Activated T-helper 1 cell treated with anti-CD3 and anti-CD28 coated beads, Interleukin-12 subunit alpha, Interleukin-12 subunit beta, Interleukin-2, Interleukin-4 antibody, amounts not matched to agents 30 ng/mL and 10 ng/mL and 1 ng/mL, durations not matched to agents 14 hours and 24 hours and 36 hours (primary cell): ENCODE measurements around the gene TMEM63B. TPM values are rescaled to one million over a fixed set of nuclear protein-coding genes. Genes with fewer than 3 reads are reported as not detected.

Source experiments
- DNase-seq: peaks from one replicate; pipeline ENCODE4 v3.0.0; 2021; ENCODE audit warnings: low spot score
- H3K27ac Mint-ChIP-seq: one replicate; pipeline ENCODE4 v1.8.0; 2021; ENCODE audit warnings: mild to moderate bottlenecking, mixed read lengths
- H3K27me3 Mint-ChIP-seq: one replicate; pipeline ENCODE4 v1.8.0; 2022; ENCODE audit warnings: mild to moderate bottlenecking, moderate library complexity, mixed read lengths; ENCODE audit not compliant: insufficient read depth
- H3K36me3 Mint-ChIP-seq: one replicate; pipeline ENCODE4 v1.8.0; 2021; ENCODE audit warnings: low read depth, mixed read lengths
- H3K4me1 Mint-ChIP-seq: one replicate; pipeline ENCODE4 v1.8.0; 2021; ENCODE audit warnings: low read depth, mixed read lengths
- H3K4me3 Mint-ChIP-seq: one replicate; pipeline ENCODE4 v1.8.0; 2021; ENCODE audit warnings: mild to moderate bottlenecking, moderate library complexity, mixed read lengths
- H3K9me3 Mint-ChIP-seq: one replicate; pipeline ENCODE4 v1.8.0; 2021; ENCODE audit warnings: mixed read lengths
- intact Hi-C: fragments of 100-400 bp; cut with micrococcal nuclease; formaldehyde crosslinking; loops from one replicate; pipeline ENCODE4 v1.15.1; 2024
- total RNA-seq: library from RNA; stranded (reverse); gene quantifications from 2 replicates; pipeline ENCODE4 v1.2.3, GENCODE V29; 2022

Gene TMEM63B
- total RNA-seq, 1 donor from 2014 or later = 20.7 TPM

DNA sequence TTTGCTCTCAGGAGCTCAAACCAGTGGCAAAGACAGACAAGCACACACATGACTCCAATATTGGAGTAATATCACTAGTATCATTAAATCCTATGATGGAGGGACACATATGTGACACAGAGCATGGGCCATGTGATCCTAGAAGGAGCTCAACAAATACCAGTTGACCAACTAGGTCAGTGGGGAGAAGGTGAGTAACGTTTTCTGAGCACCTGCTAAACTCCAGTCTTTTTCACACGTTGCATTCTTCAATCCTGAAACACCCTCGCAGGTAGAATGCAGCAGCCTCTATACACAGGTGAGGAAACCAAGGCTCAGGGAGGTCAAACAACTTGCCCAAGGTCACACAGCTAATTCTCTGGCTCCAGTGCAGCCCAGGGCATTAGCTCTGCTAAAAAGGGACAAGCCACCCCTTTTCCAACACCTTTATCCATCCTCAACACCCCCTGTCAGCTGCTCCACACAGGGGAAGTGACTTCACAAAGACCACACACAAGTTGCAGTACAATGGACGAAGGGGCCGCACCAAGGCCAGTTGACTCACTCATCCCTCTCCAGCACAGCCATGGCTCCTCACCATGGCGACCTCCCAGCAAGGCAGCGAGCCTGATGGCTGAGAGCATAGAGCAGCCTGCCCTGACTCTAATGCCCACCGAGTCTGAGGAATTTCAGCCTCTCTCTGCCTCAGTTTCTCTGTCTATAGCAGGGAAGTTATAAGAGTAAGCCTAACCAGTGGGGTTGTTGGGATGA lies 35.7 kb downstream of the TMEM63B start:
- Mint-ChIP-seq H3K9me3 (no peaks in the 10 kb centered on the region), H3K27me3 (peaks cover 10% of the 10 kb centered on the region), H3K27ac (peak overlapping the region; percentile 12), H3K4me1 (peaks cover 5% of the 10 kb centered on the region), H3K36me3 (no peaks in the 10 kb centered on the region), H3K4me3 (no peak overlapping the region)
- intact Hi-C loops = no loop called here
- no peak for DNase-seq

DNA sequence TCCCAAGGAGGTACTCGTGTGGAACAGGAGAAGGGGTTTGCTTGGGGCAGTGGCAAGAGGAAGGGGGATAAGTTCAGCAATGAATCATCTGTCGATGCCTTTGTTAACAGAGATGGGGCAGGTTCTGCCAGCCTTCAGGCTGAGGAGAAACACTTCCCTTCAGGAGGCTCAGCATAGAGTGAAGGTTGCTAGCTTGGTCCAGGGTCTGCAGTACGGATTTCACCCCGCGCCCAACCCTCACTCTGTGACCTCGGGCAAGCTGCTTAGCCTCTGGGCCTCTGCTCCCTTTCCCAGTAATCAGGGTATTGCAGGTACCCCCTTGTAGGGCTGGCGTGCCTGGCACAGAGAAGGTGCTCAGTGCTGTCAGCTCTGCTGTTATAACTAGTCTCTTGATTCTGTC lies 38.8 kb downstream of the TMEM63B start:
- H3K36me3 Mint-ChIP-seq = no peaks in the 10 kb centered on the region
- H3K27me3 Mint-ChIP-seq = peaks cover 15% of the 10 kb centered on the region
- peaks cover 5% of the 10 kb centered on the region for H3K4me1 Mint-ChIP-seq
- DNase-seq = no peak
- no peak overlapping the region for H3K4me3 Mint-ChIP-seq
- H3K27ac Mint-ChIP-seq = no peak overlapping the region
- intact Hi-C loops = no loop called here
- H3K9me3 Mint-ChIP-seq = no peaks in the 10 kb centered on the region

DNA sequence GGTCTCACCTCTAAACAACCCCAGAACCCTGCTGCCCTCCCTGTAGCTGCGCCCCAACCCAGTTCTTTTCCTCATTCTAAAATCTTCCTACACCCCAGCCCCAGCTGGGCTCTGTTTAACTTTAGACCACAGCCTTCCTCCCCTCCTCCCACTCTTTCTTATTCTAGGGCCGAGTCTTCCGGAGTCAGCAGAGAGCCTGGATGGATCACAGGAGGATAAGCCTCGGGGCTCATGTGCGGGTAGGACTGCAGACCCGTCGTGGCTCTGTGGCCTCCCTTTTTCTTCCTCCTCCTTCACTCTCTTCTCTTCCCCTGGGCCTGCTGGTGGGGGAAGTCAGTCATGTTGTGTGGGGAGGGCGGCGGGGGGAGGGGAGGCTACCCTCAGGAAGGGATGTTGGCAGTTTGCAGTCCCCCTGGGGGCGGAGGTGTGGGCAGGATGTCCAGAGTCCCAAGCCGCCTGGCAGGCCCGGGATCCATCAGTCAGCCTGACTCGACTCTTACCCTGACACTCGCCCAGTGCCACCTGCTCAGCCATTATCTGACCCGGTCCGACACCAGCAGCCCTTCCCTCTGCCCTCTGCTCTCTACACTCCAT lies 39.3 kb downstream of the TMEM63B start:
- H3K4me1 Mint-ChIP-seq = peaks cover 5% of the 10 kb centered on the region
- peaks cover 15% of the 10 kb centered on the region for H3K27me3 Mint-ChIP-seq
- intact Hi-C loops = no loop called here
- no peaks in the 10 kb centered on the region for H3K9me3 Mint-ChIP-seq
- no peak overlapping the region for H3K27ac Mint-ChIP-seq
- no peak for DNase-seq
- no peaks in the 10 kb centered on the region for H3K36me3 Mint-ChIP-seq
- H3K4me3 Mint-ChIP-seq = no peak overlapping the region

DNA sequence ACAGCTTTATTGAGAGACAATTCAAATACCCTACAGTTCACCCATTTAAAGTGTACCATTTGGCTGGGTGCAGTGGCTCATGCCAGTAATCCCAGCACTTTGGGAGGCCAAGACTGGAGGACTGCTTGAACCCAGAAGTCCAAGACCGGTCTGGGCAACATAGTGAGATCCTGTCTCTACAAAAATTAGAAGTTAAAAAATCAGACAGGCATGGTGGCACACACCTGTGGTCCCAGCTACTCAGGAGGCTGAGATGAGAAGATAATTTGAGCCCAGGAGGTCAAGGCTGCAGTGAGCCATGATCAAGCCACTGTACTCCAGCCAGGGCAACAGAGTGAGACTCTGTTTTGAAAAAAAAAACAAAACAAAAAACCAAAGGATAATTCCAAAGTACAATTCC lies 40.2 kb downstream of the TMEM63B start:
- H3K27ac Mint-ChIP-seq = no peak overlapping the region
- peaks cover 12% of the 10 kb centered on the region for H3K4me1 Mint-ChIP-seq
- intact Hi-C loops = no loop called here
- H3K27me3 Mint-ChIP-seq = peaks cover 15% of the 10 kb centered on the region
- no peaks in the 10 kb centered on the region for H3K9me3 Mint-ChIP-seq
- no peak overlapping the region for H3K4me3 Mint-ChIP-seq
- H3K36me3 Mint-ChIP-seq = no peaks in the 10 kb centered on the region
- DNase-seq = no peak

DNA sequence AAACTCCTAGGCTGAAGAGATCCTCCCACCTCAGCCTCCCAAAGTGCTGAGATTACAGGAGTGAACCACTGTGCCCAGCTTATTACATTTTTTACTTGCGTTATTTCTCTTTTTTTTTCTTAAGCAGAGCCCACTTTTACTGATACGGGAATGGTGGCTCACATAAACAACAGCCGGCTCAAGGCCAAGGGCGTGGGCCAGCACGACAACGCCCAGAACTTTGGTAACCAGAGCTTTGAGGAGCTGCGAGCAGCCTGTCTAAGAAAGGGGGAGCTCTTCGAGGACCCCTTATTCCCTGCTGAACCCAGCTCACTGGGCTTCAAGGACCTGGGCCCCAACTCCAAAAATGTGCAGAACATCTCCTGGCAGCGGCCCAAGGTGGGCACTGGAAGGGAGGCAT lies 41.8 kb downstream of the TMEM63B start:
- H3K9me3 Mint-ChIP-seq = no peaks in the 10 kb centered on the region
- H3K4me3 Mint-ChIP-seq = no peak overlapping the region
- intact Hi-C loops = no loop called here

DNA sequence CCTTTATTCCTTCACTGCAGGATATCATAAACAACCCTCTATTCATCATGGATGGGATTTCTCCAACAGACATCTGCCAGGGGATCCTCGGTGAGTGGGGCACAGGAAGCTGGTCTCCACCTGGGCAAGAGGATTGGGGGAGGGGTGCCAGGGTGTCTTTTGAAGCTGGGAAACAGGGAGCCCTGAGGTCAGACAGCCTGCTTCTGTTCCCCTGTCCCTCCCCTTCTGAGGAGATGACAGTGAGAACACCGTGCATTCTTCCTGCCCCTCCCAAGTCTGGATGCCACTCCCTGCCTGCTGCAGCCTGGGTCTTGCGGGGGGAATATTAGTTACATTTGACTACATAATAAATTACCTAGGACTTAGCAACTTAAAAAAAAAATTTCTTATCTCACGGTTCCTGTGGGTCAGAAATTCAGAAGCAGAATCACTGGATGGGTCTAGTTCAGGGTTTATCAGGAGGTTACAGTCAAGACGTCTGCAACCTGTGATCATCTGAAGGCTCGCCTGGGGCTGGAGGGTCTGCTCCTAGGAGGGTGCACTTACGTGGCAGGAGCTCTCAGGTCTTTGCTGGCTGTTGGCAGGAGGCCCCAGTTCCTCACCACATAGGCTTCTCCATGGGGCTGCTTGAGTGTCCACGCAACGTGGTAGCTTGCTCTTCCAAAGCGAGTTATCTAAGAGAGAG lies 42.7 kb downstream of the TMEM63B start:
- no peaks in the 10 kb centered on the region for H3K9me3 Mint-ChIP-seq
- H3K4me3 Mint-ChIP-seq = no peak overlapping the region
- H3K27me3 Mint-ChIP-seq = peaks cover 9% of the 10 kb centered on the region
- H3K4me1 Mint-ChIP-seq = peaks cover 17% of the 10 kb centered on the region
- no peak for DNase-seq
- no peak overlapping the region for H3K27ac Mint-ChIP-seq
- intact Hi-C loops = no loop called here
- no peaks in the 10 kb centered on the region for H3K36me3 Mint-ChIP-seq

More for the DNA sequence above, 41.8 kb downstream of the TMEM63B start:
- peaks cover 17% of the 10 kb centered on the region for H3K4me1 Mint-ChIP-seq
- H3K27me3 Mint-ChIP-seq = peaks cover 13% of the 10 kb centered on the region
- no peaks in the 10 kb centered on the region for H3K36me3 Mint-ChIP-seq
- no peak for DNase-seq
- no peak overlapping the region for H3K27ac Mint-ChIP-seq

DNA sequence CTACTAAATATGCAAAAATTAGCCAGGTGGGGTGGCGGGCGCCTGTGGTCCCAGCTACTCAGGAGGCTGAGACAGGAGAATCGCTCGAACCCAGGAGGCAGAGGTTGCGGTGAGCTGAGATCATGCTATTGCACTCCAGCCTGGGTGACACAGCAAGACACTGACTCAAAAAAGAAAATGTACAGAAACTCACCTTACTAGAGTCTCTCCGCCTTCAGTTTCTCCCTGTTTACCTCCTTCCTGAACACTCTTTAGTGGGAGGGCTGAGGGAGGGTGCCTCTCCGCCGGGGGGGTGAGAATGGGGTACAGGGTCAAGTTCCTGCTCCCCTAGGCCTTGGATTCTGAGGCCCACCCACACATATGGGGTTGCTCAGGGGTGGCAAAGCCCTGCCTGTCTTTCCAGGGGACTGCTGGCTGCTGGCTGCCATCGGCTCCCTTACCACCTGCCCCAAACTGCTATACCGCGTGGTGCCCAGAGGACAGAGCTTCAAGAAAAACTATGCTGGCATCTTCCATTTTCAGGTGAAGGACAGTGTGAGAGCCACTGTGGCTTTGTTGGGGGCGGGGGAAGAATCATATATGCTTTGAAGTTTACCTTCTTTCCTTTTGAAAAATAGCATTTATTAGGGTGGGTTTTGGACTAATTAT lies 44.7 kb downstream of the TMEM63B start:
- Mint-ChIP-seq H3K9me3 (no peaks in the 10 kb centered on the region), H3K4me3 (no peak overlapping the region), H3K4me1 (peaks cover 12% of the 10 kb centered on the region), H3K27me3 (peaks cover 5% of the 10 kb centered on the region), H3K27ac (no peak overlapping the region), H3K36me3 (no peaks in the 10 kb centered on the region)
- no peak for DNase-seq
- intact Hi-C loops = loop anchor here (1.0 kb wide), 6 partner anchors 52 to 166 kb away; partner anchors contain the start of gene SLC35B2

DNA sequence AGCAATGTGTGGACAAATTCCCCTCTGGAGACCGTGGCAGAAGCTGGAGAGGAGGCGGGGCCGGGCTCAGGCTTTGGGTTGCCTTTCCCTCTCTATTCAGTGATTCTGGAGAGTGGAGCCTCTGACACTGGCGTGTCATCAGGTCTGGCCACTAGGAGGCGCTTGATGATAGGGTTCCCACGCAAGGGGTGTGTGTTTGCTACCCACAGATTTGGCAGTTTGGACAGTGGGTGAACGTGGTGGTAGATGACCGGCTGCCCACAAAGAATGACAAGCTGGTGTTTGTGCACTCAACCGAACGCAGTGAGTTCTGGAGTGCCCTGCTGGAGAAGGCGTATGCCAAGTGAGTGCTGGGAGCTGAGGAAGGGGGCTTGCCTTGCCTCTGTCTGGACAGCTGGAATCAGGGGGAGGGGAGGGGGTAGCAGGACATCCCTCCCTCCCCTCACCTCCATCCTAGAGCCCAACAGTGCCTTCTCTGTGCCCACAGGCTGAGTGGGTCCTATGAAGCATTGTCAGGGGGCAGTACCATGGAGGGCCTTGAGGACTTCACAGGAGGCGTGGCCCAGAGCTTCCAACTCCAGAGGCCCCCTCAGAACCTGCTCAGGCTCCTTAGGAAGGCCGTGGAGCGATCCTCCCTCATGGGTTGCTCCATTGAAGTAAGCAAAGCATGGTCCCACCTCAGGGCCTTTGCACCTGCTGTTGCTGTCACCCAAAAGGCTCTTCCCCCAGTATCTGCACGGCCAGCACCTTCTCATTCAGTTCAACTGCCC lies 45.6 kb downstream of the TMEM63B start:
- intact Hi-C loops = loop anchor here (1.0 kb wide), 6 partner anchors 51 to 165 kb away; partner anchors contain the start of gene SLC35B2
- Mint-ChIP-seq H3K27ac (peak overlapping the region; percentile 45), H3K4me1 (peaks cover 12% of the 10 kb centered on the region), H3K9me3 (no peaks in the 10 kb centered on the region), H3K36me3 (no peaks in the 10 kb centered on the region), H3K4me3 (no peak overlapping the region), H3K27me3 (peaks cover 7% of the 10 kb centered on the region)
- DNase-seq = peak; percentile 64

DNA sequence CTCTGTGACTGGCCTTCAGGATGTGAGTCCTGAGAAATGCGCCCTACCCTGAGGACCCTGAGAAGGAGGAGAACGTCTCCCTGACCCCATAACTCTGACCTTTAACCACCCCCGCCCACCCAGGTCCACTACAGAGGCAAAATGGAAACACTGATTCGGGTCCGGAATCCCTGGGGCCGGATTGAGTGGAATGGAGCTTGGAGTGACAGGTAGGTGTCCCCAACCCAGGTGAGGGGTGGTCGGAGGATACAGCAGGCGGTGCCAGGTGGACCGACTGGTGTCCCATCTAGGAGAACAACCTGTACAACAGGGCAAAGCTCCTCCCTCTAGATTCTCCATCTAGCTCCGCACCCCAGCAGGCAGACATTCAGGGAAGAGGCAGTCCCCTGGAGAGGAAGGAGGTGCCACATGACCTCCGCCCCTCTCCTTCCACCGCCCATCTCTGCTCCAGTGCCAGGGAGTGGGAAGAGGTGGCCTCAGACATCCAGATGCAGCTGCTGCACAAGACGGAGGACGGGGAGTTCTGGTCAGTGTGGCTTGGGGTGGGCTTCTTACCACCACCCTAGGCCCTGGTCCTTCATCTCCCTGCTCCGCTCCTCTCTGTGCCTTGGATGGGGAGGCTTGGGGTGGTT lies 48.9 kb downstream of the TMEM63B start:
- H3K36me3 Mint-ChIP-seq = no peaks in the 10 kb centered on the region
- H3K27me3 Mint-ChIP-seq = peaks cover 3% of the 10 kb centered on the region
- H3K27ac Mint-ChIP-seq = no peak overlapping the region
- no peak for DNase-seq
- no peak overlapping the region for H3K4me3 Mint-ChIP-seq
- H3K4me1 Mint-ChIP-seq = peaks cover 12% of the 10 kb centered on the region
- intact Hi-C loops = no loop called here
- no peaks in the 10 kb centered on the region for H3K9me3 Mint-ChIP-seq

DNA sequence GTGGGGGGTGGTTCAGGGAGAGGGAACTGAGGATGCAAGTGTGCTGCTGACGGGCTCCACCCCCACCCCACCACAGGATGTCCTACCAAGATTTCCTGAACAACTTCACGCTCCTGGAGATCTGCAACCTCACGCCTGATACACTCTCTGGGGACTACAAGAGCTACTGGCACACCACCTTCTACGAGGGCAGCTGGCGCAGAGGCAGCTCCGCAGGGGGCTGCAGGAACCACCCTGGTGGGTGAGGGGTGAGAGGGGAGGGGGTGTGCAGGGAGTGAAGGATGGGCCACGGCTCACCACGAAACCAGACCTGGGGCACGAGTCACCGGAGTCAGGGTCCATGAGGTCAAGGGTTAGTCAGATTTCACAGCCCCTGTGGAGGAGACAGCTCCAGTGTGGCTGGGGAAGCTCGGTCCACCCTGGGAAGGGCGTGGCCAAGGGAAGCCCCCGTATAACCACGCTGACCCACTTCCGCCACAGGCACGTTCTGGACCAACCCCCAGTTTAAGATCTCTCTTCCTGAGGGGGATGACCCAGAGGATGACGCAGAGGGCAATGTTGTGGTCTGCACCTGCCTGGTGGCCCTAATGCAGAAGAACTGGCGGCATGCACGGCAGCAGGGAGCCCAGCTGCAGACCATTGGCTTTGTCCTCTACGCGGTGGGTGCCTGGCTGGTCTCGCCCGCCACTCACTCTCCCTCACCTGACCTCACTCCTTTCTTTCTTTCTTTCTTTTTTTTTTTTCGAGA lies 49.6 kb downstream of the TMEM63B start:
- intact Hi-C loops = no loop called here
- no peaks in the 10 kb centered on the region for H3K36me3 Mint-ChIP-seq
- peaks cover 3% of the 10 kb centered on the region for H3K27me3 Mint-ChIP-seq
- no peak for DNase-seq
- H3K9me3 Mint-ChIP-seq = no peaks in the 10 kb centered on the region
- H3K4me3 Mint-ChIP-seq = no peak overlapping the region
- no peak overlapping the region for H3K27ac Mint-ChIP-seq
- peaks cover 11% of the 10 kb centered on the region for H3K4me1 Mint-ChIP-seq

DNA sequence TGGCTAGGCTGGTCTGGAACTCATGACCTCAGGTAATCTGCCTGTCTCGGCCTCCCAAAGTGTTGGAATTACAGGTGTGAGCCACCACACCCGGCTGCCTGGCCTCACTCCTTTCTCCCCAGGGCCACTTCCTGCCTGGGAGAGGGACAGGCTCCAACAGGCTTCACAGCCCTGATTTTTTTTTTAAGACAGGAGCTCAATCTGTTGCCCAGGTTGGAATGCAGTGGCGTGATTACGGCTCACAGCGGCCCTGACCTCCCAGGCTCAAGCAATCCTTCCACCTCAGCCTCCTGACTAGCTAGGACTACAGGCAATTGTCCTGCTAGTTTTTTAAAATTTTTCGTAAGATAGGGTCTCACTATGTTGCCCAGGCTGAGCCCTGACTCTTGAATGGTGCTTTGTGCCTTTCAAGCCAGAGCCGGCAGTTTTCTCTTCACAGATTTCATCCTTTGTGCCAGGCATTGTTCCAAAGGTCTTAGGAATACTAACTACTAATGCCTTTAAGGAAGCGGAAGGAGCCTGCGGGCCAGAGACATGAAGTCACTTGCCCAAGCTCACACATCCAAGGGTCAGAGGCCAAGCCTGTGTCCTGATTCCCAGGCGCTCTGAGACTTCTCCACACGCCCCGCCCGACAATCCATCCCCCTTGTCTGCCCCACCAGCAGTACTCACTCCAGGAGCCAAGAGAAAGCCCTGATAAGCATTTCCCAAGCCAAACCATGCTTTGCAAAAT lies 50.5 kb downstream of the TMEM63B start:
- peaks cover 2% of the 10 kb centered on the region for H3K4me1 Mint-ChIP-seq

More for the DNA sequence above, 50.5 kb downstream of the TMEM63B start:
- intact Hi-C loops = no loop called here
- H3K27ac Mint-ChIP-seq = no peak overlapping the region
- no peaks in the 10 kb centered on the region for H3K36me3 Mint-ChIP-seq
- DNase-seq = no peak
- peaks cover 3% of the 10 kb centered on the region for H3K27me3 Mint-ChIP-seq
- H3K4me3 Mint-ChIP-seq = no peak overlapping the region
- no peaks in the 10 kb centered on the region for H3K9me3 Mint-ChIP-seq
